Anterior cingulate cortex (tissue), 58 donors: ENCODE measurements around the gene CYB5D1.

Experiments used
- DNase-seq, 58 donors: peaks; one replicate each; lab custom pipeline; 2025; lab: John Stamatoyannopoulos, UW

CYB5D1 gene

GRCh38 chr17:7843257-7843535 is 14.6 kb upstream of the CYB5D1 start:
- peak in 1 of 58 donors; percentile 59 for DNase-seq

- peak in 52 of 58 donors; percentile 30 to 81 (median 63) for DNase-seq
Observed at GRCh38 chr17:7843536-7844291, 14.1 kb upstream of the CYB5D1 start.

- peak; percentile 55 to 96 (median 90) for DNase-seq
Observed at GRCh38 chr17:7844292-7845154, 13.3 kb upstream of the CYB5D1 start.

- no peak for DNase-seq
Observed at GRCh38 chr17:7845359-7846062, 12.3 kb upstream of the CYB5D1 start.

GRCh38 chr17:7846063-7846735 is 11.6 kb upstream of the CYB5D1 start:
- DNase-seq, result no peak

GRCh38 chr17:7846765-7847661 is 10.8 kb upstream of the CYB5D1 start:
- DNase-seq, result no peak

GRCh38 chr17:7848131-7848579 is 9.6 kb upstream of the CYB5D1 start:
- no peak for DNase-seq

GRCh38 chr17:7848739-7849129 is 9.1 kb upstream of the CYB5D1 start:
- no peak for DNase-seq

- DNase-seq, result no peak
Observed at GRCh38 chr17:7849130-7849750, 8.6 kb upstream of the CYB5D1 start.

- no peak for DNase-seq
Observed at GRCh38 chr17:7849751-7850504, 7.9 kb upstream of the CYB5D1 start.

- DNase-seq, result no peak
Observed at GRCh38 chr17:7850701-7851437, 6.9 kb upstream of the CYB5D1 start.

GRCh38 chr17:7851438-7852261 is 6.2 kb upstream of the CYB5D1 start:
- peak in 56 of 58 donors; percentile 12 to 92 (median 81) for DNase-seq

- no peak for DNase-seq
Observed at GRCh38 chr17:7852262-7852670, 5.5 kb upstream of the CYB5D1 start.

- no peak for DNase-seq
Observed at GRCh38 chr17:7852919-7853690, 4.7 kb upstream of the CYB5D1 start.

- DNase-seq, result no peak
Observed at GRCh38 chr17:7853691-7854038, 4.1 kb upstream of the CYB5D1 start.
